A673 (cell line): ENCODE results near the gene PAX9.

Source experiments
- CTCF ChIP-seq: fragments of 300-800, 200-600 bp; sonication (generic); conservative IDR thresholded peaks from 2 replicates; pipeline ENCODE4 v1.5.1; 2017; ENCODE audit warnings: low read depth, mild to moderate bottlenecking, antibody characterized with exemption, low read length, moderate library complexity, mixed read lengths
- EZH2 ChIP-seq: fragments of 200-600 bp; sonication (generic); IDR thresholded peaks from 2 replicates; pipeline ENCODE4 v1.6.1; 2017; ENCODE audit warnings: borderline replicate concordance, low read depth, mild to moderate bottlenecking, mixed read lengths, antibody characterized with exemption, low read length; ENCODE audit not compliant: poor library complexity, severe bottlenecking

- no peak for TF ChIP-seq CTCF
- no peak for TF ChIP-seq EZH2
These were observed 739 bp upstream of the PAX9 start for GRCh38 chr14:36660736-36661505.
